Mesothelial cell of epicardium (in vitro differentiated cells): ENCODE data around the gene ADGRG7. TPM values are rescaled to one million over a fixed set of nuclear protein-coding genes. Genes with fewer than 3 reads are reported as not detected.
"Not testable (repeated sequence)": the region's sequence is repeated elsewhere in the genome, so short reads cannot be mapped to it uniquely, and the experiment has no call there.

Experiments used
- DNase-seq, 2 experiments: peaks; one replicate each; pipeline ENCODE4 v3.0.0; 2021; ENCODE audit warnings: low spot score in 2 of 2; ENCODE audit not compliant: unreplicated experiment in 2 of 2
- H3K27ac Mint-ChIP-seq: 2 replicates; pipeline ENCODE4 v1.8.0; 2021; ENCODE audit warnings: mixed read lengths
- H3K27me3 Mint-ChIP-seq: 2 replicates; pipeline ENCODE4 v1.8.0; 2021; ENCODE audit warnings: low read depth, mixed read lengths
- H3K36me3 Mint-ChIP-seq: 2 replicates; pipeline ENCODE4 v1.8.0; 2021; ENCODE audit warnings: mixed read lengths
- H3K4me1 Mint-ChIP-seq: 2 replicates; pipeline ENCODE4 v1.8.0; 2021; ENCODE audit warnings: mixed read lengths
- H3K4me3 Mint-ChIP-seq: 2 replicates; pipeline ENCODE4 v1.8.0; 2021; ENCODE audit warnings: mild to moderate bottlenecking, moderate library complexity, mixed read lengths
- H3K9me3 Mint-ChIP-seq: 2 replicates; pipeline ENCODE4 v1.8.0; 2021; ENCODE audit warnings: mixed read lengths
- CTCF ChIP-seq: fragments of 200-600 bp; sonication (generic); IDR thresholded peaks from one replicate; pipeline ENCODE4 v1.5.0; 2021; ENCODE audit warnings: antibody characterized with exemption; ENCODE audit not compliant: unreplicated experiment
- total RNA-seq: library from RNA; stranded (reverse); gene quantifications from 3 replicates; pipeline ENCODE4 v1.2.1, GENCODE V29; 2021

The ADGRG7 gene
- total RNA-seq, 1 donor from 2014 or later, result not detected

GRCh38 chr3:100578646-100579045 is 30.8 kb upstream of the ADGRG7 start:
- Mint-ChIP-seq H3K4me3 (no peak overlapping the region), H3K4me1 (peaks cover 2% of the 10 kb centered on the region), H3K36me3 (peaks cover 5% of the 10 kb centered on the region), H3K27me3 (no peaks in the 10 kb centered on the region), H3K27ac (no peak overlapping the region), H3K9me3 (peaks cover 4% of the 10 kb centered on the region)
- no peak for DNase-seq
- no peak for TF ChIP-seq CTCF

GRCh38 chr3:100580147-100580546 is 29.3 kb upstream of the ADGRG7 start:
- Mint-ChIP-seq H3K4me1 (peaks cover 4% of the 10 kb centered on the region), H3K9me3 (peaks cover 15% of the 10 kb centered on the region), H3K4me3 (no peak overlapping the region), H3K27me3 (no peaks in the 10 kb centered on the region), H3K27ac (no peak overlapping the region), H3K36me3 (no peaks in the 10 kb centered on the region)
- TF ChIP-seq CTCF, result no peak
- DNase-seq, result no peak

- Mint-ChIP-seq H3K9me3 (peaks cover 26% of the 10 kb centered on the region), H3K4me1 (peaks cover 4% of the 10 kb centered on the region), H3K4me3 (no peak overlapping the region), H3K27ac (no peak overlapping the region), H3K27me3 (no peaks in the 10 kb centered on the region), H3K36me3 (no peaks in the 10 kb centered on the region)
- no peak for TF ChIP-seq CTCF
- no peak for DNase-seq
These were observed 27.8 kb upstream of the ADGRG7 start for GRCh38 chr3:100581650-100582049.

GRCh38 chr3:100582157-100582556 is 27.2 kb upstream of the ADGRG7 start:
- H3K4me3 Mint-ChIP-seq, H3K4me1 Mint-ChIP-seq, DNase-seq, H3K36me3 Mint-ChIP-seq, H3K27me3 Mint-ChIP-seq, H3K27ac Mint-ChIP-seq: not testable (repeated sequence)
- peaks cover 26% of the 10 kb centered on the region for H3K9me3 Mint-ChIP-seq

- Mint-ChIP-seq H3K4me1 (peaks cover 4% of the 10 kb centered on the region), H3K36me3 (no peaks in the 10 kb centered on the region), H3K27me3 (no peaks in the 10 kb centered on the region), H3K27ac (peak overlapping the region; percentile 14), H3K4me3 (no peak overlapping the region), H3K9me3 (peaks cover 26% of the 10 kb centered on the region)
- no peak for DNase-seq
- TF ChIP-seq CTCF, result no peak
These were observed 25.2 kb upstream of the ADGRG7 start for GRCh38 chr3:100584101-100584660.

GRCh38 chr3:100586832-100587231 is 22.6 kb upstream of the ADGRG7 start:
- Mint-ChIP-seq H3K36me3 (no peaks in the 10 kb centered on the region), H3K4me3 (no peak overlapping the region), H3K27me3 (peaks cover 1% of the 10 kb centered on the region), H3K4me1 (peaks cover 5% of the 10 kb centered on the region), H3K27ac (no peak overlapping the region), H3K9me3 (peaks cover 26% of the 10 kb centered on the region)
- TF ChIP-seq CTCF, result no peak
- no peak for DNase-seq
